ENCODE data around the gene FAM13A.

DNA sequence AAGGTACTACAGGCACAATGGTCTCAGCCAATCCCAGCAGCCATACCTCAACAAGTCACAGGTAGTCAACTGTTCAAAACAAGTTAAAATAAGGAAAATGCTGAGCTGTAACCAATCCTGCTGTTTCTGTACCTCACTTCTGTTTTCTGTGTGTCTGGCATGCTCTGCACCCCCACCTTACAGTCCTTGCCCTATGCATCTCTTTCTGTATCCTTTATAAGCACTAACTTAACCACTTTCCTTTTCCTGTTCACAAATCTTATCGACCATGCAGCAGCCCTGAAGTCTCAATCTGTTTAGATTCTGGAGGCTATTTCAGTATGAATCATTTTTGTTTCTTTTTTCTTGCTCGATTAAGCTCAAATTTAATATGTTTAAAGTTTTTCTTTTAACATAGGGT, 12.5 kb upstream of the FAM13A start:
- no peak for TF ChIP-seq EP300 (IDR thresholded peaks at IDR 0.05)
- TF ChIP-seq, protein P1, sequence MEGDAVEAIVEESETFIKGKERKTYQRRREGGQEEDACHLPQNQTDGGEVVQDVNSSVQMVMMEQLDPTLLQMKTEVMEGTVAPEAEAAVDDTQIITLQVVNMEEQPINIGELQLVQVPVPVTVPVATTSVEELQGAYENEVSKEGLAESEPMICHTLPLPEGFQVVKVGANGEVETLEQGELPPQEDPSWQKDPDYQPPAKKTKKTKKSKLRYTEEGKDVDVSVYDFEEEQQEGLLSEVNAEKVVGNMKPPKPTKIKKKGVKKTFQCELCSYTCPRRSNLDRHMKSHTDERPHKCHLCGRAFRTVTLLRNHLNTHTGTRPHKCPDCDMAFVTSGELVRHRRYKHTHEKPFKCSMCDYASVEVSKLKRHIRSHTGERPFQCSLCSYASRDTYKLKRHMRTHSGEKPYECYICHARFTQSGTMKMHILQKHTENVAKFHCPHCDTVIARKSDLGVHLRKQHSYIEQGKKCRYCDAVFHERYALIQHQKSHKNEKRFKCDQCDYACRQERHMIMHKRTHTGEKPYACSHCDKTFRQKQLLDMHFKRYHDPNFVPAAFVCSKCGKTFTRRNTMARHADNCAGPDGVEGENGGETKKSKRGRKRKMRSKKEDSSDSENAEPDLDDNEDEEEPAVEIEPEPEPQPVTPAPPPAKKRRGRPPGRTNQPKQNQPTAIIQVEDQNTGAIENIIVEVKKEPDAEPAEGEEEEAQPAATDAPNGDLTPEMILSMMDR (IDR thresholded peaks at IDR 0.05), result no peak
- no peak for TF ChIP-seq POLR2AphosphoS5 (IDR thresholded peaks at IDR 0.05)

All from suprapubic skin (tissue), 4 donors.